GM10266 (cell line): Measurements from ENCODE around the gene PTPRK.

Experiments
- DNase-seq: peaks from one replicate; pipeline ENCODE4 v3.0.0; 2012; ENCODE audit errors: extremely low spot score
- TF ChIP-seq, protein P1 (sequence below): IDR thresholded peaks from 2 replicates; pipeline ENCODE4 v1.5.1; 2012; ENCODE audit warnings: mild to moderate bottlenecking, low read depth; ENCODE audit not compliant: control insufficient read depth, insufficient read depth; ENCODE audit errors: missing control alignments

PTPRK gene

DNA sequence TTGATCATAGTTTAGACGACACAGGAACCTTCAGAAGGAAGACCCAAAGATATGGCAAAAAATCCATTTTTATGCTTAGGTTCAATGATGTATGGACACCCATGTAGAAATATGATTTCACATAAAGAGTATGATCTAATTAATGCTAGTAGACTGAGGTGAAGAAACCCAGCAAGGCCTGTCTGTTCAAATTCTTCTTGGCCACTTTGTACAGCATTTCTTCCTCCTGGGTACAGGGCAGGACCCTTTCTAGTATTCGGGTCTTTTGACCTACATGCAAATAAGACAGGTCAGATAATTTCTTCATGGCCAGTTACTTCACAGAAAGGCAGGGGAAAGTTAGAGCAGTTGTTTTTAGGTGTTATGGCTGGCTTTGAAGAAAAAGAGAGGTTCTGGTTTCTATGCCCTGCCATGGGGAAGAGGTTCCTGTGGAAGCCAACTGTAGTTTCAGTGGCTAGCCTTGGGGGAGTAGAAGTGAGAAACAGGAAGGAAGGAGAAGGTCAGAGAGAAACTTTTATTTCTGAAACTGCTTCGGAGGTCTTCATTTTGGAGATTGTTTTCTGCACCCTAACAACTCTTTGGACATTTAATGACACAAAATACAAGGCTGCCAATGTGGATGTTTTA lies 208.3 kb downstream of the PTPRK start:
- DNase-seq, result no peak

DNA sequence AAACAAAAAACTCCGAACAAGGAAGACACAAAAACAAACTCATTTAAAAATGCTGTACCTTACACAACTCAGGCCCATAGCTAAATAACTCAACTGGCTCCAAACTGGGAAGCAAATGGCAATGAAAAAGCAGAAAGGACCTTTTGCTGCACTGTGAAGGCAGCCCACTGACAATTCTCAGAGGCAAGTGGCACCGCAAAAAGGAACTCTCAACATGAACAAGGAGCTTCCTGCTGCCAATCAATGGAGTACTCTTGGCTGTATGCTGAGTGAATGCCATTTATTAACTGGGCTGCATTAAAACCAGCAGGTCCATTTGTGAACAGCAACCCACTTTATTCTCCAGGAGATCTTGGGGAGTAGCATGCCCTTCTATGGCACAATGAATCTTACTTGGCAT lies 209.9 kb downstream of the PTPRK start:
- no peak for DNase-seq

More for the DNA sequence above, 208.3 kb downstream of the PTPRK start:
- TF ChIP-seq, protein P1, sequence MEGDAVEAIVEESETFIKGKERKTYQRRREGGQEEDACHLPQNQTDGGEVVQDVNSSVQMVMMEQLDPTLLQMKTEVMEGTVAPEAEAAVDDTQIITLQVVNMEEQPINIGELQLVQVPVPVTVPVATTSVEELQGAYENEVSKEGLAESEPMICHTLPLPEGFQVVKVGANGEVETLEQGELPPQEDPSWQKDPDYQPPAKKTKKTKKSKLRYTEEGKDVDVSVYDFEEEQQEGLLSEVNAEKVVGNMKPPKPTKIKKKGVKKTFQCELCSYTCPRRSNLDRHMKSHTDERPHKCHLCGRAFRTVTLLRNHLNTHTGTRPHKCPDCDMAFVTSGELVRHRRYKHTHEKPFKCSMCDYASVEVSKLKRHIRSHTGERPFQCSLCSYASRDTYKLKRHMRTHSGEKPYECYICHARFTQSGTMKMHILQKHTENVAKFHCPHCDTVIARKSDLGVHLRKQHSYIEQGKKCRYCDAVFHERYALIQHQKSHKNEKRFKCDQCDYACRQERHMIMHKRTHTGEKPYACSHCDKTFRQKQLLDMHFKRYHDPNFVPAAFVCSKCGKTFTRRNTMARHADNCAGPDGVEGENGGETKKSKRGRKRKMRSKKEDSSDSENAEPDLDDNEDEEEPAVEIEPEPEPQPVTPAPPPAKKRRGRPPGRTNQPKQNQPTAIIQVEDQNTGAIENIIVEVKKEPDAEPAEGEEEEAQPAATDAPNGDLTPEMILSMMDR, result no peak

DNA sequence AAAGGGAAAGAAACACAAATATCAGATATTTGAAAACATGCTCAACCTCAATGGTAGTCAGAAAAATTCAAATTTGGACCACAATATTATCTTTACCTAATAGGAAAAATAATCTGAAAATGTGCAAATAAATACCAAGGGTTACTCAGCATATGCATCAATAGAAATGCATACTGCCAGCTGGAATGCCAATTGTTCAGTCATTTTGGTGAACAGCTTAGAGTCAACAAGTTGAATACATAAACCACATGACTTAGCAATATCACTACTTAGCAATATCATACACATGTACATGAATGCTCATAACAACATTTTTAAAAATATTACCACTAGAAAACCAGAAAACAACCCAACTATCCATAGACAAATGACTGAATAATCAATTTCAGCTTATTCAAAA lies 212.7 kb downstream of the PTPRK start:
- DNase-seq, result no peak
- TF ChIP-seq, protein P1, result no peak

More for the DNA sequence above, 209.9 kb downstream of the PTPRK start:
- TF ChIP-seq, protein P1, result no peak

DNA sequence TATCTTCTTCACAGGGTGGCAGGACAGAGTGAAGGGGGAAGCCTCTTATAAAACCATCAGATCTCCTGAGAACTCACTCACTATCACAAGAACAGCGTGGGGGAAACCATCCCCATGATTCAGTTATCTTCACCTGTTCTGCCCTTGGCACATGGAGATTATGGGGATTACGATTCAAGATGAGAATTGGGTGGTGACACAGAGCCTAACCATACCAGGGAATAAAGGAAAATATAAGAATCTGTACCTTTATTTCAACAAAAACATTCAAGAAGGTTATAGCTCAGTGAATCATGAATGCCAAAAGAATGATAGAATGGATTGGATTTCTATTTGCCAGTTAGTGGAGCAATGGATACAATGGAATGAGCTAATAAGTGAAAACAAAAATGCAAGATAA lies 214.4 kb downstream of the PTPRK start:
- TF ChIP-seq, protein P1, result no peak
- no peak for DNase-seq

DNA sequence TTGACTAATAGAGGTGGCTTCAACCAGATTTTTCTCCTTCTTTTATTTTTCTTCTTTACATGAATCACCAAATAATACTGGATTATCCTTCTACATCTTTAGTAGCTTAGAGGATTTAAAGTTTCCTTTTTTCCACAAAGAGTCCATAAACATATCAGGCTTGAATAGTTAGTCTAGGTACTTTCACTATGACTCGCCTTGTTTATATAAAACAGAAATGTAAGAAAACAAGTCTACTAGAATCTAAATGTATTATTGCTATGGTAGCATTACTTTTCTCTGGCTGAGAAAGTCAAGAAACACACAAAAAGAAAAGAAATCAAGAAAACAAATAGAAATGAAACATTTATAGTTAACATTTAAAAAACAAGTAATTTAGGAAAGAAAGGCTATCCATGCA lies 215.2 kb downstream of the PTPRK start:
- DNase-seq, result no peak
- TF ChIP-seq, protein P1, result no peak

DNA sequence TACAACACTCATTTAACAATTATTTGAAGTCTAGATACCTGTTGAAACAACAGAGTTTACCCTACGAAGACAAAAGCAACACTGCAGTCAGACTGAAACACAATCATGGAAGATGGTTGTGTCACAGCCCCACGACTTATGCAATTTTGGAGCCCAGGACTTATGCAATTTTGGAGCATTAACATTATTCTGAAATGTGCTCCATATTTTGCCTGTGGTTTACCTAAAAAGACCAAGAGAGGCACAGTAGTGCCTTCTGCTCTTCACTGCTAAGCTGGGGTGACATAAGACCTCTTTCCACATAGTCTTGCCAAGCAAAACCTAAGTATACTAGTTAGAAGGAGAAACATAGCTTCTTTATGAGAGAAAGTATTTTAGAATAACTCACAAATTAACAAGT lies 216.5 kb downstream of the PTPRK start:
- TF ChIP-seq, protein P1, result no peak
- DNase-seq, result no peak

DNA sequence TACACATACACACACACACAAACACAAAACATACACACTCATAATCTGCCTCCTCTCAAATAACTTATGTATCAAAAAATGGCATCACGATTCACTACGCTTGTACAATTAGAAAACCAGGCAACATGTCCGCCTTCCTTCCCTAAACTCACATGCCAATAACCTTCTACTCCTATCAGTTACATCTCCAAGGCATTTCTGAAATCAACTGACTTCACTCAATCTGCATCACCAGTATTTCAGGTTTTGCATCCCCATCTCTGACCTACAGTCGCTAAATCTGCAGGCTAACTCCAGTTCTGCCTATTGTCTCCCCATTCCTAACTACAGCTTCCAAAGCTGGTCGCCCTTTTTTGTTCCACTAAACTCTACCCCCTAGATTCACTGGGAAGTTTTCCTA lies 217.5 kb downstream of the PTPRK start:
- TF ChIP-seq, protein P1, result no peak
- no peak for DNase-seq
